GM23338 (cell line): Measurements from ENCODE around the gene POU5F2.

Experiments used
- EZH2 ChIP-seq: fragments of 200-600 bp; sonication (generic); IDR thresholded peaks from one replicate; pipeline ENCODE4 v1.8.0; 2017; ENCODE audit warnings: antibody characterized with exemption, mild to moderate bottlenecking, low read depth; ENCODE audit not compliant: unreplicated experiment
- EZH2phosphoT487 ChIP-seq: fragments of 200-600 bp; sonication (generic); IDR thresholded peaks from one replicate; pipeline ENCODE4 v1.8.1; 2018; ENCODE audit warnings: antibody characterized with exemption; ENCODE audit not compliant: unreplicated experiment
- JUNB ChIP-seq: IDR thresholded peaks from one replicate; pipeline ENCODE4 v1.6.1; 2016; ENCODE audit warnings: antibody characterized with exemption; ENCODE audit not compliant: unreplicated experiment
- POLR2AphosphoS5 ChIP-seq: IDR thresholded peaks from 2 replicates; pipeline ENCODE4 v1.6.1; 2016; ENCODE audit warnings: antibody characterized with exemption, low read depth
- STAT1 ChIP-seq: IDR thresholded peaks from one replicate; pipeline ENCODE4 v1.6.1; 2016; ENCODE audit warnings: antibody characterized with exemption; ENCODE audit not compliant: unreplicated experiment
- TF ChIP-seq, protein P1 (sequence below), 2 experiments: fragments of 200-600 bp in 1 of 2; sonication (generic) in 1 of 2; conservative IDR thresholded peaks; 2 replicates each; pipeline versions ENCODE4 v1.5.1 to v1.6.1; 2016 to 2017; ENCODE audit warnings: antibody characterized with exemption in 2 of 2, low read depth in 2 of 2, mild to moderate bottlenecking in 2 of 2, moderate library complexity in 1 of 2
- TF ChIP-seq, protein P2 (sequence below): IDR thresholded peaks from one replicate; pipeline ENCODE4 v1.6.1; 2018; ENCODE audit warnings: antibody characterized with exemption; ENCODE audit not compliant: unreplicated experiment

DNA sequence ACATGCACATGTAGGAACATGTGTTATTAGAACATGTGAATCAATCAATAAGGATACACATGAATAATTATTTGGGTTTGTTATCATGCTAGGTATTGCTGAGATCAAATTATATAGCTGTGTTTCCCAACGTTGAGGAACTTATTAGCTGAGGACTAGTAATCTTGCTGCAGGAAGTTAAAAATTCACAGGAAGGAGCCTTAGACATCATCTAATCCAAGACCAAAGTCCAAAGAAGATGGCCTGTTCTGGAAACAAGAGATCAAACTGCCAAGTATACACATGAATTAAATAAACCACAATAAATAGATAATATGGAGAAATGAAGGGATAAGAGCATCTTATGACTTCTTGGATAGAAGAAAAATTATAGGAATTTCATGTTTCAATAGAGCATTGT, 19.9 kb downstream of the POU5F2 start:
- TF ChIP-seq, protein P1, sequence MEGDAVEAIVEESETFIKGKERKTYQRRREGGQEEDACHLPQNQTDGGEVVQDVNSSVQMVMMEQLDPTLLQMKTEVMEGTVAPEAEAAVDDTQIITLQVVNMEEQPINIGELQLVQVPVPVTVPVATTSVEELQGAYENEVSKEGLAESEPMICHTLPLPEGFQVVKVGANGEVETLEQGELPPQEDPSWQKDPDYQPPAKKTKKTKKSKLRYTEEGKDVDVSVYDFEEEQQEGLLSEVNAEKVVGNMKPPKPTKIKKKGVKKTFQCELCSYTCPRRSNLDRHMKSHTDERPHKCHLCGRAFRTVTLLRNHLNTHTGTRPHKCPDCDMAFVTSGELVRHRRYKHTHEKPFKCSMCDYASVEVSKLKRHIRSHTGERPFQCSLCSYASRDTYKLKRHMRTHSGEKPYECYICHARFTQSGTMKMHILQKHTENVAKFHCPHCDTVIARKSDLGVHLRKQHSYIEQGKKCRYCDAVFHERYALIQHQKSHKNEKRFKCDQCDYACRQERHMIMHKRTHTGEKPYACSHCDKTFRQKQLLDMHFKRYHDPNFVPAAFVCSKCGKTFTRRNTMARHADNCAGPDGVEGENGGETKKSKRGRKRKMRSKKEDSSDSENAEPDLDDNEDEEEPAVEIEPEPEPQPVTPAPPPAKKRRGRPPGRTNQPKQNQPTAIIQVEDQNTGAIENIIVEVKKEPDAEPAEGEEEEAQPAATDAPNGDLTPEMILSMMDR (conservative IDR thresholded peaks at IDR 0.05; ENCODE audit: low read depth in 2 of 2), result no peak
- TF ChIP-seq EZH2phosphoT487, result no peak
- no peak for TF ChIP-seq JUNB
- no peak for TF ChIP-seq EZH2
- TF ChIP-seq POLR2AphosphoS5, result no peak
- no peak for TF ChIP-seq STAT1
- TF ChIP-seq, protein P2, sequence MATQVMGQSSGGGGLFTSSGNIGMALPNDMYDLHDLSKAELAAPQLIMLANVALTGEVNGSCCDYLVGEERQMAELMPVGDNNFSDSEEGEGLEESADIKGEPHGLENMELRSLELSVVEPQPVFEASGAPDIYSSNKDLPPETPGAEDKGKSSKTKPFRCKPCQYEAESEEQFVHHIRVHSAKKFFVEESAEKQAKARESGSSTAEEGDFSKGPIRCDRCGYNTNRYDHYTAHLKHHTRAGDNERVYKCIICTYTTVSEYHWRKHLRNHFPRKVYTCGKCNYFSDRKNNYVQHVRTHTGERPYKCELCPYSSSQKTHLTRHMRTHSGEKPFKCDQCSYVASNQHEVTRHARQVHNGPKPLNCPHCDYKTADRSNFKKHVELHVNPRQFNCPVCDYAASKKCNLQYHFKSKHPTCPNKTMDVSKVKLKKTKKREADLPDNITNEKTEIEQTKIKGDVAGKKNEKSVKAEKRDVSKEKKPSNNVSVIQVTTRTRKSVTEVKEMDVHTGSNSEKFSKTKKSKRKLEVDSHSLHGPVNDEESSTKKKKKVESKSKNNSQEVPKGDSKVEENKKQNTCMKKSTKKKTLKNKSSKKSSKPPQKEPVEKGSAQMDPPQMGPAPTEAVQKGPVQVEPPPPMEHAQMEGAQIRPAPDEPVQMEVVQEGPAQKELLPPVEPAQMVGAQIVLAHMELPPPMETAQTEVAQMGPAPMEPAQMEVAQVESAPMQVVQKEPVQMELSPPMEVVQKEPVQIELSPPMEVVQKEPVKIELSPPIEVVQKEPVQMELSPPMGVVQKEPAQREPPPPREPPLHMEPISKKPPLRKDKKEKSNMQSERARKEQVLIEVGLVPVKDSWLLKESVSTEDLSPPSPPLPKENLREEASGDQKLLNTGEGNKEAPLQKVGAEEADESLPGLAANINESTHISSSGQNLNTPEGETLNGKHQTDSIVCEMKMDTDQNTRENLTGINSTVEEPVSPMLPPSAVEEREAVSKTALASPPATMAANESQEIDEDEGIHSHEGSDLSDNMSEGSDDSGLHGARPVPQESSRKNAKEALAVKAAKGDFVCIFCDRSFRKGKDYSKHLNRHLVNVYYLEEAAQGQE, result no peak
